M059J (cell line): ENCODE data around the gene SEC24D. TPM values are rescaled to one million over a fixed set of nuclear protein-coding genes. Genes with fewer than 3 reads are reported as not detected.

Source experiments
- DNase-seq: peaks from one replicate; pipeline ENCODE4 v3.0.0-alpha.2; 2012; ENCODE audit warnings: low read depth
- total RNA-seq: library from RNA; depleted of rRNA; stranded (reverse); fragments of >200 nt; shearing (Covaris generic); gene quantifications from 2 replicates; pipeline ENCODE4 v1.2.3, GENCODE V29; 2014

SEC24D gene
- total RNA-seq, 1 experiment from 2014 or later: 130 TPM

GRCh38 chr4:118774321-118774720 is 61.6 kb downstream of the SEC24D start:
- DNase-seq: no peak

DNA sequence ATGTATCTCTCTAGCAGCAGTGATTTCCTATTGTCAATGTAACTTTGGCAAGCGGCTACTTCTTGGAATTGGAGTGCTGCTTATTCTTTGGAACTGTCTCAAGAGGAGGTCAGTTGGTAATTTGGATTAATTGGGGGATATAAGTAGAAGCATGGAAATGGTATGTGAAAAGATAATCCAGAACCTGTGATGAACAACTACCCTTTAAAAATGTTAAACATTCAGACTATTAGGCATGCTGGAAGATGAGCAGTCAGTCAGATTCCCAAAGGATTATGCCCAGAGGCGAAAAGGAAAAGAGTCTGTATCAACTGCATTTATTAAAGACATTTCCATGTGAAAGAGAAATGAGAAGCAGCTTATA is 62.5 kb downstream of the SEC24D start:
- no peak for DNase-seq

GRCh38 chr4:118772767-118773428 is 63.0 kb downstream of the SEC24D start:
- DNase-seq: no peak

- peak; percentile 34 for DNase-seq
Observed at GRCh38 chr4:118772081-118772766, 63.7 kb downstream of the SEC24D start.

- no peak for DNase-seq
Observed at GRCh38 chr4:118770741-118771187, 65.2 kb downstream of the SEC24D start.

- DNase-seq: no peak
Observed at GRCh38 chr4:118769161-118769560, 66.8 kb downstream of the SEC24D start.

- no peak for DNase-seq
Observed at GRCh38 chr4:118767109-118767508, 68.8 kb downstream of the SEC24D start.

DNA sequence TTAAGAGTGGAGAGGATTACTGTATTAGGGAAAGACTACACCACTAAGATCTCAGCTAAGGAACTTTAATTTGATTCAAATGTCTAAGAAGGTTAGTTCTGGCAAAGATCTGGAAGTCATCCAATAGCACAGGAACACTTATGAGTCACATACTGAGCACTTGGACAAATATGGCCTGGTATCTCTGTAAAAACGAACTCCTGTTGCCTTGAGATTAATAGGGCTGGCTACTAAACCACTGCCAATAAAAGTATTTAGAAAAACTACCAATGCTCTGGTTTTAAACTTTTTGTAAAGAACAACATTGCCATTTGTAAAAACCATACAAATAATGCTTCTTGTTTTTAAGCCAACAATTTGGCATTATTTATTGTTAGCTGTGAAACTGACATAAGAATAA is 70.5 kb downstream of the SEC24D start:
- DNase-seq: peak; percentile 96

GRCh38 chr4:118762730-118763477 is 73.0 kb downstream of the SEC24D start:
- no peak for DNase-seq

- DNase-seq: no peak
Observed at GRCh38 chr4:118762155-118762554, 73.8 kb downstream of the SEC24D start.

DNA sequence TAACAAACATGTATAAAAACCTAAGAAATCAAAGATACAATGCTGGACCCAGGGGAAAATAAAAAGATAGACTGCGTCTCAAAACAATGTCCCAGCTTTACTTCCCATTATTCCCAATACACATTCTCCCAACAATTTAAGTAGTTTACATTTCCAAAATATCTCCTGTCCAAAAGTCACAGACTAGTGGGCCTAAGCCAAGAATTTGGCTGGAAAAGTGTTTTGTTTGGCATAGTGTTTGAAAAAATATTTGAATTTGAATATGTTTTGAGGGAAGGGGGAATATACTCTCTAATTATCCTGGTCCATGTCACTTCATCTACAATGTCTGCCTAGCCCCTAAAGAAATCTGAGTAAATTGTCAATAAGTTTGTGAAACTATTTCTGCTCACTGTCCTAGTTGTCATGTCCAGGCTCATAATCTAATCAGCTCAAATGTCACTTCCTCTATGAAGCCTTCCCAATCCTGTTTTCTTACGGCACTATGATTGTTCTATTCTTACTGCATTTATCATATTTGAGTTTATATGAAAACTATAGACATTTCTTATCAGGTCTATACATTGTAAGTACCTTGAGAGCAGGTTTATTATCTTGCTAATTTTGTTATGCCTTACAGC is 74.4 kb downstream of the SEC24D start:
- DNase-seq: no peak

DNA sequence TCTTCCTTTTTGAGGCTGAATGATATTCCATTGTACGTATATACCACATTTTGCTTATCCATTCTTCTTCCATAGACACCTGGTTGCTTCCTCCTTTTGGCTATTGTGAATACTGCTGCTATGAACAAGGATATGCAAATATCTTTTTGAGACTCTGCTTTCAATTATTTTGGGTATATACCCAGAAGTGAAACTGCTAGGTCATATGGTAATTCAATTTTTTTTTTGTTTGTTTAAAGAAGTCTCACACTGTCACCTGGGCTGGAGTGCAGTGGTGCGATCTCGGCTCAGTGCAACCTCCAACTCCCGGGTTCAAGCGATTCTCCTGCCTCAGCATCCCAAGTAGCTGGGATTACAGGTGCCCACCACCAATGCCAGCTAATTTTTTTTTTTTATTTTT is 75.4 kb downstream of the SEC24D start:
- DNase-seq: no peak

DNA sequence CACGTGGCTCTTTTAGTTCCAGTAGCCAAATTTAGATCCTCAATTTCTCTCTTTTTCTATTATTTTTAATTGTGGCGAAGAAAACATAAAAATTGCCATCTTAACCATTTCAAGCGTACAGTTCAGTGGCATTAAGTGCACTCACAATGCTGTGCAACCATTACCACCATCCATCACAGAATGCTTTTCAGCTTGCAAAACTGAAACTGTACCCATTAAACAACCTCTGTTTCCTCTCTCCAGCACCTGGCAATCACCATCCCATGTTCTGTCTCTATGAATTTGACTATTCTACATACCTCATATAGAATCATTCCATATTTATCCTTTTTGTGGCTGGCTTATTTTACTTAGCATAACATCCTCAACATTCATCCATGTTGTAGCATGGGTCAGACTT is 75.8 kb downstream of the SEC24D start:
- no peak for DNase-seq

- DNase-seq: no peak
Observed at GRCh38 chr4:118759481-118759880, 76.4 kb downstream of the SEC24D start.

DNA sequence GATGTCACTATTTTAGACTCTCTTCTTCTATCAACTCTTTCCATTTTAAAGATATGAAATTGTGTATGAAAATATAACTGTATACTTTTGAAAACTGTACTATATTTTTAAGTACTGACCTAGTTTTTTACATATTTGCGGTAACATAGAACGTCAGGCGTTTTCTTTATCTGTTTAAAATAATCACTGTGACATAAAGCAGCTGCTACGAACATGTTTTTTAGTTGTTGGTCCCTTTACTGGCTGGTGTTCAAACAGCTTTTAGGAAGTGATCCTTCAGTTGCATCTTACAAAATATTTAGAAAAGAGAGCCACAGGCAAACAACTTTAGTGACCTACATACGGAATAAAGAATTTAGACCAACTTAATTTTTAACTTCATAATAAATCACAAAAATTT is 77.6 kb downstream of the SEC24D start:
- no peak for DNase-seq

GRCh38 chr4:118757761-118758251 is 78.1 kb downstream of the SEC24D start:
- no peak for DNase-seq

DNA sequence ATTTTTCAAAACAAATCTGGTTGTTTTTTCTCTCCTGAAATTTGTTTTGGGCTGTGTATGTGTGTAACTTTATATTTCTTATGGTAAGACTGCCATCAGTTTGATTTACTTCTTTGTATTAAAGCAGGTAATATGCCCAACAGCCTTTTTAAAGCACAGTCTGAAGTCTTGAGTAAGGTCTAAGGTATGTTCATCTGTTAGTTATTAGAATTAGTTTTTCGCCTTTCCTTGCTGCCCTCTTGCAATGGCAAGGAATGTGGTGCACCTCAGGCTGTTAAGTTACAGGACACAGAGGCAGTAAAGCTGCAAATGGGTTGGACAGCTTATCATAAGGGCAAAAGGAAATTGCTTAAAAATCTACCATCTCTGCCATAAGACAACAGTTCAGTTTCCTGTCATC is 79.0 kb downstream of the SEC24D start:
- DNase-seq: no peak

DNA sequence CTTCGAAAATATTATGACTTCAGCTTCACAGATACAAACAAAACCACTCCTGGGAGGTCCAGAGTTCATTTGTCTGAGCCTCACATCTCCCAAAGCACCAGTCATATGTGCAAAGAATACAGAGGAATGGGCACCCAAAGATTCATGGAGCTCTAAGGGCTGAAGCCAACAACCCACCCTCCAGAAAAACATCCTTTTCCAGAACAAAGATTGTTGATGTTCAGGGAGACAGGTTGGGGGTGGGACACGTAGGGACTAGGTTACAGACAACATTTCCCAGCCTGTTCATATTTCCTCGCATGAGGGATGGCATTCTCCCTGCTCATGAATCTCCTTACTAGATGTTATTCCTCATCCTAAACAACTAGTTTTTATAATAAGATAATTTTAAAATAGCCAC is 79.5 kb downstream of the SEC24D start:
- DNase-seq: no peak

DNA sequence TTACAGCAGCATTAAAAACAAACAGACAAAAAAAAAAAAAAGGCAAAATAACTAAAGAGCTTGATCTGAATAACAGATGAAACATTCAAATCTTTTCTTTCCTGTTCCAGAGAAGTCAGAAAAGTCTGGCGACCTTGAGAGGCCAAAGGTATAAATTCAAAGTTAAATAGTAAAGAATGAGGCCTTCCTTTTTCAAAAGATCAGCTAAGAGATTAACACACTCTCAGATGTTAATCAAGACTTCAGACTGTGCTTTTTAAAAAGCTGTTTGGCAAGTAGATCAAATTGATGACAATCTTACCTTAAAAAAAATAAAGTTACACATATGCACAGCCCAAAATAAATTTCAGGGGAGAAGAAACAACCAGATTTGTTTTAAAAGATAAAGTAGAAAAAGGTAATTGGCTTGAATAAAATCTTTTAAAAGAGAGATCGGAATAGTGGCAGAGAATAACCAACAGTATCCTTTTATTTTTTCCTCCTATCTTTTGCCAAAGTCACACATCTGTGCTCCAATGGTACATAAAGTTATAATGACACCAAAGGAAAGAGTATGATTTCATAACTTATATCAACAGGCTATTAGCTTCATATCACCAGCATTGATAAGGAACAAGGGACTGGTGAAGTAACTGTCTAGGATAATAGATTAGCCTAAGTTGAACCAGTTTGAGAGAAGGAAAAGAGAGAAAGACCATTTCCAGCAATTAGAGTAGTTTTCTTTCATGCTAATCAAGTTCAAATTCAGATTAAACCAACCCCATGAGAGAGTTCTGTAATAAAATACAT is 80.3 kb downstream of the SEC24D start:
- no peak for DNase-seq

GRCh38 chr4:118754890-118755289 is 81.0 kb downstream of the SEC24D start:
- no peak for DNase-seq

- no peak for DNase-seq
Observed at GRCh38 chr4:118753685-118754084, 82.2 kb downstream of the SEC24D start.
